Testis (tissue), 2 donors: ENCODE measurements around the gene ARMC2.

Source experiments
- POLR2A ChIP-seq: fragments of 450-650 bp; IDR thresholded peaks from one replicate; pipeline ENCODE4 v1.6.1; 2017; ENCODE audit warnings: antibody characterized with exemption, mild to moderate bottlenecking, moderate library complexity
- TF ChIP-seq, protein P1 (sequence below), 3 experiments: fragments of 450-650 bp in 2 of 3; fragments of 200-600 bp in 1 of 3; sonication (generic) in 1 of 3; IDR thresholded peaks; one replicate each; pipeline ENCODE4 v1.5.1; 2016 to 2019; ENCODE audit warnings: antibody characterized with exemption in 3 of 3, mild to moderate bottlenecking in 2 of 3, moderate library complexity in 1 of 3

DNA sequence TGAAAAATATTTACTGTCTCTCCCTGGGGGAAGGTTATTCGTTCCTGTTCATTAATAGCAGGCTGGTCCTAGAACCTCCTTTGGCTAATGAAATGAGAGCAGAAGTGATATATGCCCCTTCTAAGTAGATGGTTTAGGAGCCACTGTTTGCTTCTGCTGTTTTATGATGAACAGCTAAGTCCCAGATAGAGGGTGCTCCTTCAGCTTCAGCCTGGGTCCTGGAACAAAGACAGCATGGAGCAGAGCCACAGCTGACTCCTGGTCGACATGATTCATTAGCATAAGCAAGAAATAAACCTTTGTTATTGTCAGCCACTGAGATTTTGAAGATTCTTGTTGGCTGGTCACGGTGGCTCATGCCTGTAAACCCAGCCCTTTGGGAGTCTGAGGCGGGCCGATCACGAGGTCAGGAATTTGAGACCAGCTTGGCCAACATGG is 47.8 kb upstream of the ARMC2 start:
- TF ChIP-seq, protein P1, sequence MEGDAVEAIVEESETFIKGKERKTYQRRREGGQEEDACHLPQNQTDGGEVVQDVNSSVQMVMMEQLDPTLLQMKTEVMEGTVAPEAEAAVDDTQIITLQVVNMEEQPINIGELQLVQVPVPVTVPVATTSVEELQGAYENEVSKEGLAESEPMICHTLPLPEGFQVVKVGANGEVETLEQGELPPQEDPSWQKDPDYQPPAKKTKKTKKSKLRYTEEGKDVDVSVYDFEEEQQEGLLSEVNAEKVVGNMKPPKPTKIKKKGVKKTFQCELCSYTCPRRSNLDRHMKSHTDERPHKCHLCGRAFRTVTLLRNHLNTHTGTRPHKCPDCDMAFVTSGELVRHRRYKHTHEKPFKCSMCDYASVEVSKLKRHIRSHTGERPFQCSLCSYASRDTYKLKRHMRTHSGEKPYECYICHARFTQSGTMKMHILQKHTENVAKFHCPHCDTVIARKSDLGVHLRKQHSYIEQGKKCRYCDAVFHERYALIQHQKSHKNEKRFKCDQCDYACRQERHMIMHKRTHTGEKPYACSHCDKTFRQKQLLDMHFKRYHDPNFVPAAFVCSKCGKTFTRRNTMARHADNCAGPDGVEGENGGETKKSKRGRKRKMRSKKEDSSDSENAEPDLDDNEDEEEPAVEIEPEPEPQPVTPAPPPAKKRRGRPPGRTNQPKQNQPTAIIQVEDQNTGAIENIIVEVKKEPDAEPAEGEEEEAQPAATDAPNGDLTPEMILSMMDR (IDR thresholded peaks at IDR 0.05): no peak
- no peak for TF ChIP-seq POLR2A
